ENCODE results near the gene ARID1A. TPM values are rescaled to one million over a fixed set of nuclear protein-coding genes. Genes with fewer than 3 reads are reported as not detected.
A peak's percentile ranks its signal among the peaks of the same experiment; 100 is the strongest.

The ARID1A gene
- total and polyA plus RNA-seq, 2 experiments from 2014 or later = 50.0 to 104 TPM

- no peak for TF ChIP-seq ZNF462 (CRISPR knock-in tag; IDR thresholded peaks at IDR 0.05)
- TF ChIP-seq EZH2phosphoT487 (IDR thresholded peaks at IDR 0.05; ENCODE audit: unreplicated experiment) = no peak
These were observed 53.6 kb downstream of the ARID1A start (continued) for GRCh38 chr1:26749458-26749857.

- Histone ChIP-seq H3F3A (replicated peaks; ENCODE audit: low read depth) (peaks cover 5% of the 10 kb centered on the region; the same call in 1 of the 2 replicates), H3K27me3 (ENCODE audit: insufficient read depth) (no peaks in the 10 kb centered on the region), H3K4me3 (no peak overlapping the region), H3K4me2 (no peak overlapping the region), H3K36me3 (ENCODE audit: insufficient read depth) (peaks cover 23% of the 10 kb centered on the region; the same call in 1 of the 2 replicates), H4K20me1 (replicated peaks; ENCODE audit: insufficient read depth) (peaks cover 75% of the 10 kb centered on the region), H3K79me2 (replicated peaks; ENCODE audit: insufficient read depth) (peaks cover 90% of the 10 kb centered on the region), H2AFZ (no peak overlapping the region), H3K27ac (ENCODE audit: low read depth) (no peak overlapping the region), H3K9me2 (ENCODE audit: insufficient read depth) (no peaks in the 10 kb centered on the region), H3K4me1 (ENCODE audit: insufficient read depth) (no peaks in the 10 kb centered on the region)
- Mint-ChIP-seq H3K4me1 (peaks cover 7% of the 10 kb centered on the region; the same call in 1 of the 3 replicates), H3K36me3 (ENCODE audit: low read depth) (peaks cover 81% of the 10 kb centered on the region), H3K27me3 (ENCODE audit: insufficient read depth, low read depth, poor library complexity) (peaks cover 3% of the 10 kb centered on the region), H3K4me3 (no peak overlapping the region), H3K27ac (0 out of 2 replicates have a peak overlapping the region, but pooled peaks have one; percentile 51), H3K9me3 (no peaks in the 10 kb centered on the region; the same call in 2 of the 3 replicates)
- DNase-seq (ENCODE audit: low spot score) (no peak), ATAC-seq (no peak)
- TF ChIP-seq NANOG (IDR thresholded peaks at IDR 0.05; ENCODE audit: borderline replicate concordance) (no peak), ETS1 (IDR thresholded peaks at IDR 0.05) (no peak), ZNF331 (CRISPR knock-in tag; IDR thresholded peaks at IDR 0.05; ENCODE audit: low read depth) (no peak), CTCF (conservative IDR thresholded peaks at IDR 0.05; ENCODE audit: low read depth in 2 of 2) (0 out of 4 replicates have a peak, but pooled peaks of 1 of the 2 experiments have one; percentile 4)
These were observed 54.6 kb downstream of the ARID1A start for GRCh38 chr1:26750428-26750827.

All from GM23338 (cell line).